PC-9 (cell line): ENCODE data around the gene FBXW7.

Experiments used
- CTCF ChIP-seq: fragments of 200-600 bp; sonication (generic); conservative IDR thresholded peaks from 2 replicates; pipeline ENCODE4 v1.6.1; 2017; ENCODE audit warnings: mixed run types, antibody characterized with exemption, mild to moderate bottlenecking, moderate library complexity
- EZH2 ChIP-seq: fragments of 200-600 bp; sonication (generic); IDR thresholded peaks from 2 replicates; pipeline ENCODE4 v1.8.0; 2017; ENCODE audit warnings: antibody characterized with exemption, low read depth

- TF ChIP-seq CTCF (peak; percentile 52), EZH2 (no peak)
Observed at GRCh38 chr4:152398060-152398459, 137.8 kb downstream of the FBXW7 start.
